ENCODE results near the gene MIOS. TPM values are rescaled to one million over a fixed set of nuclear protein-coding genes. Genes with fewer than 3 reads are reported as not detected.
"Not testable (repeated sequence)": the region's sequence is repeated elsewhere in the genome, so short reads cannot be mapped to it uniquely, and the experiment has no call there.

The MIOS gene
- total and polyA plus RNA-seq, 5 donors from 2014 or later: 17.9 to 40.0 (median 23.2) TPM

GRCh38 chr7:7556852-7557251 lies 9.8 kb upstream of the MIOS start:
- DNase-seq (no peak), ATAC-seq (ENCODE audit: low read depth in 2 of 2) (no peak)
- H3K27ac Mint-ChIP-seq: no peak overlapping the region
- H3K4me1 Mint-ChIP-seq: no peaks in the 10 kb centered on the region
- peaks cover 28% of the 10 kb centered on the region for H3K36me3 Mint-ChIP-seq
- H3K27me3 Mint-ChIP-seq: peaks cover 10% of the 10 kb centered on the region
- no peak overlapping the region for H3K4me3 Mint-ChIP-seq
- Histone ChIP-seq H3K27me3 (ENCODE audit: control insufficient read depth, insufficient read depth, low read length) (peaks cover 4% of the 10 kb centered on the region), H3K27ac (ENCODE audit: insufficient read depth, low read length, poor library complexity, severe bottlenecking) (no peak overlapping the region), H3K4me1 (ENCODE audit: control insufficient read depth, insufficient read depth, low read length, poor library complexity, severe bottlenecking) (no peaks in the 10 kb centered on the region), H3K9me3 (ENCODE audit: control insufficient read depth in 2 of 2, low read length in 2 of 2) (peaks cover 7 to 8% of the 10 kb centered on the region in 2 experiments), H3K4me3 (ENCODE audit: low read depth, low read length) (no peak overlapping the region), H3K36me3 (ENCODE audit: control insufficient read depth, insufficient read depth, low read length) (no peaks in the 10 kb centered on the region)
- peaks cover 0 to 22% (median 3%) of the 10 kb centered on the region in 7 donors for H3K9me3 Mint-ChIP-seq

GRCh38 chr7:7557252-7557651 lies 9.4 kb upstream of the MIOS start:
- Mint-ChIP-seq H3K36me3 (peaks cover 26% of the 10 kb centered on the region), H3K27ac (no peak overlapping the region), H3K9me3 (peaks cover 0 to 22% (median 3%) of the 10 kb centered on the region in 7 donors), H3K4me1 (no peaks in the 10 kb centered on the region), H3K4me3 (no peak overlapping the region), H3K27me3 (peaks cover 10% of the 10 kb centered on the region)
- Histone ChIP-seq H3K9me3 (ENCODE audit: control insufficient read depth in 2 of 2, low read length in 2 of 2) (peaks cover 7 to 8% of the 10 kb centered on the region in 2 experiments), H3K4me3 (ENCODE audit: low read depth, low read length) (no peak overlapping the region), H3K27ac (ENCODE audit: insufficient read depth, low read length, poor library complexity, severe bottlenecking) (no peak overlapping the region), H3K27me3 (ENCODE audit: control insufficient read depth, insufficient read depth, low read length) (peaks cover 4% of the 10 kb centered on the region), H3K4me1 (ENCODE audit: control insufficient read depth, insufficient read depth, low read length, poor library complexity, severe bottlenecking) (no peaks in the 10 kb centered on the region), H3K36me3 (ENCODE audit: control insufficient read depth, insufficient read depth, low read length) (no peaks in the 10 kb centered on the region)
- DNase-seq: no peak
- ATAC-seq (ENCODE audit: low read depth in 2 of 2): no peak

- not testable (repeated sequence) for H3K27me3 ChIP-seq (ENCODE audit: control insufficient read depth, insufficient read depth, low read length); H3K27ac Mint-ChIP-seq; DNase-seq; H3K36me3 ChIP-seq (ENCODE audit: control insufficient read depth, insufficient read depth, low read length); H3K4me1 Mint-ChIP-seq; H3K27ac ChIP-seq (ENCODE audit: insufficient read depth, low read length, poor library complexity, severe bottlenecking); H3K9me3 ChIP-seq (ENCODE audit: control insufficient read depth in 2 of 2, low read length in 2 of 2); H3K4me3 ChIP-seq (ENCODE audit: low read depth, low read length); H3K27me3 Mint-ChIP-seq; ATAC-seq (ENCODE audit: low read depth in 2 of 2); H3K4me1 ChIP-seq (ENCODE audit: control insufficient read depth, insufficient read depth, low read length, poor library complexity, severe bottlenecking)
- Mint-ChIP-seq H3K36me3 (peaks cover 17% of the 10 kb centered on the region), H3K4me3 (peak overlapping the region in 1 of 4 donors; percentile 41), H3K9me3 (peaks cover 0 to 22% (median 3%) of the 10 kb centered on the region in 7 donors)
These were observed 5.1 kb upstream of the MIOS start for GRCh38 chr7:7561591-7561990.

GRCh38 chr7:7562736-7563135 lies 3.9 kb upstream of the MIOS start:
- Mint-ChIP-seq H3K4me1 (peaks cover 3 to 7% (median 4%) of the 10 kb centered on the region in 4 donors), H3K4me3 (no peak overlapping the region), H3K9me3 (peaks cover 0 to 20% (median 2%) of the 10 kb centered on the region in 7 donors), H3K27ac (no peak overlapping the region), H3K36me3 (peaks cover 17% of the 10 kb centered on the region), H3K27me3 (peaks cover 6% of the 10 kb centered on the region)
- DNase-seq: no peak
- peaks cover 7 to 8% of the 10 kb centered on the region in 2 experiments for H3K9me3 ChIP-seq (ENCODE audit: control insufficient read depth in 2 of 2, low read length in 2 of 2)
- ATAC-seq (ENCODE audit: low read depth in 2 of 2): no peak
- no peaks in the 10 kb centered on the region for H3K36me3 ChIP-seq (ENCODE audit: control insufficient read depth, insufficient read depth, low read length)
- no peak overlapping the region for H3K4me3 ChIP-seq (ENCODE audit: low read depth, low read length)
- peaks cover 11% of the 10 kb centered on the region for H3K4me1 ChIP-seq (ENCODE audit: control insufficient read depth, insufficient read depth, low read length, poor library complexity, severe bottlenecking)
- peaks cover 4% of the 10 kb centered on the region for H3K27me3 ChIP-seq (ENCODE audit: control insufficient read depth, insufficient read depth, low read length)
- H3K27ac ChIP-seq (ENCODE audit: insufficient read depth, low read length, poor library complexity, severe bottlenecking): no peak overlapping the region

- no peak for DNase-seq
- H3K36me3 Mint-ChIP-seq: peaks cover 14% of the 10 kb centered on the region
- H3K4me3 Mint-ChIP-seq: peak overlapping the region in 1 of 4 donors; percentile 13
- peaks cover 0 to 15% (median 1%) of the 10 kb centered on the region in 7 donors for H3K9me3 Mint-ChIP-seq
- Histone ChIP-seq H3K4me1 (ENCODE audit: control insufficient read depth, insufficient read depth, low read length, poor library complexity, severe bottlenecking) (peaks cover 15% of the 10 kb centered on the region), H3K36me3 (ENCODE audit: control insufficient read depth, insufficient read depth, low read length) (no peaks in the 10 kb centered on the region), H3K27me3 (ENCODE audit: control insufficient read depth, insufficient read depth, low read length) (peaks cover 4% of the 10 kb centered on the region), H3K4me3 (ENCODE audit: low read depth, low read length) (no peak overlapping the region), H3K27ac (ENCODE audit: insufficient read depth, low read length, poor library complexity, severe bottlenecking) (no peak overlapping the region), H3K9me3 (ENCODE audit: control insufficient read depth in 2 of 2, low read length in 2 of 2) (peaks cover 7 to 8% of the 10 kb centered on the region in 2 experiments)
- no peak overlapping the region for H3K27ac Mint-ChIP-seq
- peaks cover 8 to 12% (median 9%) of the 10 kb centered on the region in 4 donors for H3K4me1 Mint-ChIP-seq
- peaks cover 6% of the 10 kb centered on the region for H3K27me3 Mint-ChIP-seq
- ATAC-seq (ENCODE audit: low read depth in 2 of 2): no peak
These were observed 3.4 kb upstream of the MIOS start for GRCh38 chr7:7563269-7563668.

- H3K4me3 ChIP-seq (ENCODE audit: low read depth, low read length): no peak overlapping the region
- H3K9me3 ChIP-seq (ENCODE audit: control insufficient read depth in 2 of 2, low read length in 2 of 2): peaks cover 3 to 5% of the 10 kb centered on the region in 2 experiments
- H3K27ac Mint-ChIP-seq: no peak overlapping the region
- H3K27me3 ChIP-seq (ENCODE audit: control insufficient read depth, insufficient read depth, low read length): no peaks in the 10 kb centered on the region
- peaks cover 4% of the 10 kb centered on the region for H3K27me3 Mint-ChIP-seq
- DNase-seq (no peak), ATAC-seq (ENCODE audit: low read depth in 2 of 2) (no peak)
- peaks cover 10 to 17% (median 13%) of the 10 kb centered on the region in 4 donors for H3K4me1 Mint-ChIP-seq
- no peak overlapping the region for H3K27ac ChIP-seq (ENCODE audit: insufficient read depth, low read length, poor library complexity, severe bottlenecking)
- peaks cover 21% of the 10 kb centered on the region for H3K4me1 ChIP-seq (ENCODE audit: control insufficient read depth, insufficient read depth, low read length, poor library complexity, severe bottlenecking)
- H3K9me3 Mint-ChIP-seq: peaks cover 0 to 10% (median 0%) of the 10 kb centered on the region in 7 donors
- no peak overlapping the region for H3K4me3 Mint-ChIP-seq
- H3K36me3 Mint-ChIP-seq: peaks cover 9% of the 10 kb centered on the region
- H3K36me3 ChIP-seq (ENCODE audit: control insufficient read depth, insufficient read depth, low read length): no peaks in the 10 kb centered on the region
These were observed 2.9 kb upstream of the MIOS start for GRCh38 chr7:7563813-7564212.

- no peaks in the 10 kb centered on the region for H3K27me3 ChIP-seq (ENCODE audit: control insufficient read depth, insufficient read depth, low read length)
- no peak overlapping the region for H3K27ac ChIP-seq (ENCODE audit: insufficient read depth, low read length, poor library complexity, severe bottlenecking)
- H3K36me3 ChIP-seq (ENCODE audit: control insufficient read depth, insufficient read depth, low read length): no peaks in the 10 kb centered on the region
- DNase-seq: no peak
- Mint-ChIP-seq H3K36me3 (peaks cover 9% of the 10 kb centered on the region), H3K9me3 (peaks cover 0 to 7% (median 0%) of the 10 kb centered on the region in 7 donors), H3K27ac (no peak overlapping the region), H3K27me3 (no peaks in the 10 kb centered on the region), H3K4me3 (no peak overlapping the region), H3K4me1 (peaks cover 10 to 23% (median 19%) of the 10 kb centered on the region in 4 donors)
- H3K4me1 ChIP-seq (ENCODE audit: control insufficient read depth, insufficient read depth, low read length, poor library complexity, severe bottlenecking): peaks cover 26% of the 10 kb centered on the region
- no peak overlapping the region for H3K4me3 ChIP-seq (ENCODE audit: low read depth, low read length)
- peaks cover 0 to 2% of the 10 kb centered on the region in 2 experiments for H3K9me3 ChIP-seq (ENCODE audit: control insufficient read depth in 2 of 2, low read length in 2 of 2)
- no peak for ATAC-seq (ENCODE audit: low read depth in 2 of 2)
These were observed 2.3 kb upstream of the MIOS start for GRCh38 chr7:7564323-7564780.

- H3K9me3 ChIP-seq (ENCODE audit: control insufficient read depth in 2 of 2, low read length in 2 of 2): no peaks in the 10 kb centered on the region
- peaks cover 0 to 1% (median 0%) of the 10 kb centered on the region in 7 donors for H3K9me3 Mint-ChIP-seq
- H3K27ac ChIP-seq (ENCODE audit: insufficient read depth, low read length, poor library complexity, severe bottlenecking): no peak overlapping the region
- no peak overlapping the region for H3K27ac Mint-ChIP-seq
- H3K4me3 ChIP-seq (ENCODE audit: low read depth, low read length): no peak overlapping the region
- DNase-seq (no peak), ATAC-seq (ENCODE audit: low read depth in 2 of 2) (no peak)
- no peaks in the 10 kb centered on the region for H3K27me3 Mint-ChIP-seq
- H3K4me1 Mint-ChIP-seq: peaks cover 17 to 31% (median 27%) of the 10 kb centered on the region in 4 donors
- H3K36me3 Mint-ChIP-seq: peaks cover 3% of the 10 kb centered on the region
- no peaks in the 10 kb centered on the region for H3K36me3 ChIP-seq (ENCODE audit: control insufficient read depth, insufficient read depth, low read length)
- H3K4me3 Mint-ChIP-seq: no peak overlapping the region
- no peaks in the 10 kb centered on the region for H3K27me3 ChIP-seq (ENCODE audit: control insufficient read depth, insufficient read depth, low read length)
- peaks cover 34% of the 10 kb centered on the region for H3K4me1 ChIP-seq (ENCODE audit: control insufficient read depth, insufficient read depth, low read length, poor library complexity, severe bottlenecking)
These were observed 1.5 kb upstream of the MIOS start for GRCh38 chr7:7565018-7565680.
